ENCODE measurements around the gene SHBG. TPM values are rescaled to one million over a fixed set of nuclear protein-coding genes. Genes with fewer than 3 reads are reported as not detected.

The SHBG gene

GRCh38 chr17:7673239-7673638 is 43.3 kb downstream of the SHBG start:
- Histone ChIP-seq H4K5ac (ENCODE audit: low read length) (no peak overlapping the region), H2BK15ac (replicated peaks; ENCODE audit: low read depth) (no peak overlapping the region), H3K36me3 (ENCODE audit: control insufficient read depth, insufficient read depth, low read length) (peaks cover 10% of the 10 kb centered on the region), H3K27ac (ENCODE audit: low read depth, low read length) (no peak overlapping the region), H2BK5ac (ENCODE audit: low read length) (no peak overlapping the region), H3K18ac (ENCODE audit: low read length) (no peak overlapping the region), H2BK120ac (ENCODE audit: low read depth, low read length) (no peak overlapping the region), H4K8ac (ENCODE audit: low read depth, low read length) (no peak overlapping the region), H3K4me1 (ENCODE audit: control insufficient read depth, low read depth, low read length) (peaks cover 6% of the 10 kb centered on the region), H3K56ac (ENCODE audit: low read length) (no peak overlapping the region), H3K23ac (ENCODE audit: low read length) (no peak overlapping the region), H3K79me2 (ENCODE audit: control insufficient read depth, insufficient read depth, low read length) (no peaks in the 10 kb centered on the region), H3K4ac (ENCODE audit: low read depth, low read length) (no peak overlapping the region), H3K79me1 (ENCODE audit: low read length) (peaks cover 2% of the 10 kb centered on the region), H3K4me3 (ENCODE audit: low read length) (no peak overlapping the region), H2AK5ac (ENCODE audit: low read length) (no peak overlapping the region), H3K9ac (ENCODE audit: low read length) (no peak overlapping the region), H3K27me3 (ENCODE audit: insufficient read depth, low read length, poor library complexity) (no peaks in the 10 kb centered on the region), H3K4me2 (ENCODE audit: low read length) (no peak overlapping the region)
- peak; percentile 68 for DNase-seq
- no CpG with 5 or more reads among the region's 2 CpGs for WGBS (ENCODE audit: extremely low coverage, insufficient coverage, low lambda C conversion rate)

GRCh38 chr17:7674934-7675333 is 45.0 kb downstream of the SHBG start:
- no peak for DNase-seq
- peaks cover 10% of the 10 kb centered on the region for H3K36me3 ChIP-seq (ENCODE audit: control insufficient read depth, insufficient read depth, low read length)
- peaks cover 4% of the 10 kb centered on the region for H3K79me2 ChIP-seq (ENCODE audit: control insufficient read depth, insufficient read depth, low read length)
- no peak overlapping the region for H3K4me3 ChIP-seq (ENCODE audit: low read length)
- no peak overlapping the region for H2BK15ac ChIP-seq (replicated peaks; ENCODE audit: low read depth)
- H2BK120ac ChIP-seq (ENCODE audit: low read depth, low read length) = no peak overlapping the region
- peaks cover 5% of the 10 kb centered on the region for H3K79me1 ChIP-seq (ENCODE audit: low read length)
- peaks cover 6% of the 10 kb centered on the region for H3K4me1 ChIP-seq (ENCODE audit: control insufficient read depth, low read depth, low read length)
- no peak overlapping the region for H2BK5ac ChIP-seq (ENCODE audit: low read length)
- no peak overlapping the region for H4K8ac ChIP-seq (ENCODE audit: low read depth, low read length)
- no peaks in the 10 kb centered on the region for H3K27me3 ChIP-seq (ENCODE audit: insufficient read depth, low read length, poor library complexity)
- H3K18ac ChIP-seq (ENCODE audit: low read length) = no peak overlapping the region
- no peak overlapping the region for H3K9ac ChIP-seq (ENCODE audit: low read length)
- no peak overlapping the region for H3K27ac ChIP-seq (ENCODE audit: low read depth, low read length)
- no peak overlapping the region for H3K4ac ChIP-seq (ENCODE audit: low read depth, low read length)
- no peak overlapping the region for H4K5ac ChIP-seq (ENCODE audit: low read length)
- H3K4me2 ChIP-seq (ENCODE audit: low read length) = no peak overlapping the region
- no CpG with 5 or more reads among the region's 14 CpGs for WGBS (ENCODE audit: extremely low coverage, insufficient coverage, low lambda C conversion rate)
- H3K56ac ChIP-seq (ENCODE audit: low read length) = no peak overlapping the region
- H2AK5ac ChIP-seq (ENCODE audit: low read length) = no peak overlapping the region
- no peak overlapping the region for H3K23ac ChIP-seq (ENCODE audit: low read length)

GRCh38 chr17:7676533-7676932 is 46.6 kb downstream of the SHBG start:
- peaks cover 7% of the 10 kb centered on the region for H3K36me3 ChIP-seq (ENCODE audit: control insufficient read depth, insufficient read depth, low read length)
- no CpG with 5 or more reads among the region's 5 CpGs for WGBS (ENCODE audit: extremely low coverage, insufficient coverage, low lambda C conversion rate)

GRCh38 chr17:7677388-7678067 is 47.6 kb downstream of the SHBG start:
- Histone ChIP-seq H2BK120ac (ENCODE audit: low read depth, low read length) (no peak overlapping the region), H3K79me1 (ENCODE audit: low read length) (peaks cover 5% of the 10 kb centered on the region), H3K79me2 (ENCODE audit: control insufficient read depth, insufficient read depth, low read length) (peaks cover 6% of the 10 kb centered on the region), H3K56ac (ENCODE audit: low read length) (peak overlapping the region; percentile 70), H3K27ac (ENCODE audit: low read depth, low read length) (peak overlapping the region; percentile 53), H3K4me1 (ENCODE audit: control insufficient read depth, low read depth, low read length) (peaks cover 6% of the 10 kb centered on the region), H3K23ac (ENCODE audit: low read length) (no peak overlapping the region), H3K4me3 (ENCODE audit: low read length) (no peak overlapping the region), H2BK5ac (ENCODE audit: low read length) (no peak overlapping the region), H2BK15ac (replicated peaks; ENCODE audit: low read depth) (no peak overlapping the region), H3K9ac (ENCODE audit: low read length) (no peak overlapping the region), H3K18ac (ENCODE audit: low read length) (peak overlapping the region; percentile 32), H3K27me3 (ENCODE audit: insufficient read depth, low read length, poor library complexity) (no peaks in the 10 kb centered on the region), H2AK5ac (ENCODE audit: low read length) (no peak overlapping the region), H3K4ac (ENCODE audit: low read depth, low read length) (no peak overlapping the region), H3K36me3 (ENCODE audit: control insufficient read depth, insufficient read depth, low read length) (peaks cover 7% of the 10 kb centered on the region), H3K4me2 (ENCODE audit: low read length) (no peak overlapping the region), H4K8ac (ENCODE audit: low read depth, low read length) (peak overlapping the region; percentile 95), H4K5ac (ENCODE audit: low read length) (no peak overlapping the region)
- WGBS (ENCODE audit: extremely low coverage, insufficient coverage, low lambda C conversion rate) = no CpG with 5 or more reads among the region's 10 CpGs
- peak; percentile 49 for DNase-seq

More at GRCh38 chr17:7676533-7676932, 46.6 kb downstream of the SHBG start:
- Histone ChIP-seq H3K9ac (ENCODE audit: low read length) (peak overlapping the region; percentile 42), H3K79me1 (ENCODE audit: low read length) (peaks cover 5% of the 10 kb centered on the region), H3K4me1 (ENCODE audit: control insufficient read depth, low read depth, low read length) (peaks cover 6% of the 10 kb centered on the region), H4K8ac (ENCODE audit: low read depth, low read length) (no peak overlapping the region), H3K27ac (ENCODE audit: low read depth, low read length) (peak overlapping the region; percentile 53), H3K18ac (ENCODE audit: low read length) (peak overlapping the region; percentile 54), H2BK120ac (ENCODE audit: low read depth, low read length) (no peak overlapping the region), H3K56ac (ENCODE audit: low read length) (peak overlapping the region; percentile 70), H3K23ac (ENCODE audit: low read length) (no peak overlapping the region), H3K4me2 (ENCODE audit: low read length) (no peak overlapping the region), H4K5ac (ENCODE audit: low read length) (no peak overlapping the region), H3K79me2 (ENCODE audit: control insufficient read depth, insufficient read depth, low read length) (peaks cover 4% of the 10 kb centered on the region), H3K4ac (ENCODE audit: low read depth, low read length) (no peak overlapping the region), H3K27me3 (ENCODE audit: insufficient read depth, low read length, poor library complexity) (no peaks in the 10 kb centered on the region), H2BK5ac (ENCODE audit: low read length) (no peak overlapping the region), H3K4me3 (ENCODE audit: low read length) (no peak overlapping the region), H2BK15ac (replicated peaks; ENCODE audit: low read depth) (no peak overlapping the region), H2AK5ac (ENCODE audit: low read length) (no peak overlapping the region)
- DNase-seq = peak; percentile 80

Small RNAs within 50 kb of the gene (small RNA-seq; reads per million reads assigned to genes)
- gene CD68 (ENCODE audit: insufficient read depth) = not detected

Measured in mesendoderm (in vitro differentiated cells).